ENCODE data around the gene NAT16. TPM values are rescaled to one million over a fixed set of nuclear protein-coding genes. Genes with fewer than 3 reads are reported as not detected.

The NAT16 gene
- total RNA-seq, 4 donors from 2014 or later: not detected

DNA sequence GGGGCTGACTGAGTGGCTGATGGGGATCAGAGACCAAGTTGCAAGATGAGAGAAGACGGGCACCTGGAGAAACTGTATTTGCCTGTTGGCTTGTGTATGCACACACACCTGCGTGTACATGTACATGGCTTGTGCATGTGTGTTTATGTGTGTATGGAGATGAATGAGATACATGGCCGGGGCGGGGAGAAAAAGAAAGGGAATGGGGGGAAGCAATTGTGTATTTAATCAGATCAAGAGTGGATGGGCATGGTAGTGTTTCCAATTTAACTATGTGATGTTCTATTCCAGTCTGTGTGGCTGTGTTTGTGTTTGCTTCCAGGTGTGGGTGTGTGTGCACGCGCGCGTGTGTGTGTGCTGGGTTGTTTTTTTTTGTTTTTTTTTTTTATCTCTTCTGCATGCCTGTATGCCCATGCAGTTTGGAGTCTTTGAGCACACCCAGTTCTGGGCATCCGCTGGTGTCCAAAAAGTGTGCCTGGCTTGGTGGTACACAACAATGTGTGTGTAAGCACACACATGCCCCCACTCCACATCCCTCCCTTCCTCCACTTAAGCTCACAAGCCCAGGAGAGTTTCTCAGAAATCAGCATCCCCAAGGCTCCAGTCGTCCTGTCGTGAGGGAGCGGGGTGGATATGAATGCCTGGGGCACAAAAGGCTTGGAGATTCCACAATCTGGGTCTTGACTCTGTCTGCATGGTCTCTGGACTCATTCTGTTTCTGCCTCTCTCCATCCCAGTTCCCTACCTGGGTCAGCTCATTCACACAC is 12.3 kb downstream of the NAT16 start:
- Histone ChIP-seq H3K4me3 (no peak overlapping the region), H3K36me3 (no peaks in the 10 kb centered on the region), H3K27ac (no peak overlapping the region), H3K4me1 (peaks cover 0 to 63% (median 37%) of the 10 kb centered on the region in 3 donors), H3K9me3 (no peaks in the 10 kb centered on the region), H3K27me3 (peaks cover 100% of the 10 kb centered on the region)
- no peak for ATAC-seq
- TF ChIP-seq, protein P1, sequence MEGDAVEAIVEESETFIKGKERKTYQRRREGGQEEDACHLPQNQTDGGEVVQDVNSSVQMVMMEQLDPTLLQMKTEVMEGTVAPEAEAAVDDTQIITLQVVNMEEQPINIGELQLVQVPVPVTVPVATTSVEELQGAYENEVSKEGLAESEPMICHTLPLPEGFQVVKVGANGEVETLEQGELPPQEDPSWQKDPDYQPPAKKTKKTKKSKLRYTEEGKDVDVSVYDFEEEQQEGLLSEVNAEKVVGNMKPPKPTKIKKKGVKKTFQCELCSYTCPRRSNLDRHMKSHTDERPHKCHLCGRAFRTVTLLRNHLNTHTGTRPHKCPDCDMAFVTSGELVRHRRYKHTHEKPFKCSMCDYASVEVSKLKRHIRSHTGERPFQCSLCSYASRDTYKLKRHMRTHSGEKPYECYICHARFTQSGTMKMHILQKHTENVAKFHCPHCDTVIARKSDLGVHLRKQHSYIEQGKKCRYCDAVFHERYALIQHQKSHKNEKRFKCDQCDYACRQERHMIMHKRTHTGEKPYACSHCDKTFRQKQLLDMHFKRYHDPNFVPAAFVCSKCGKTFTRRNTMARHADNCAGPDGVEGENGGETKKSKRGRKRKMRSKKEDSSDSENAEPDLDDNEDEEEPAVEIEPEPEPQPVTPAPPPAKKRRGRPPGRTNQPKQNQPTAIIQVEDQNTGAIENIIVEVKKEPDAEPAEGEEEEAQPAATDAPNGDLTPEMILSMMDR (IDR thresholded peaks at IDR 0.05): no peak
- TF ChIP-seq POLR2AphosphoS5 (IDR thresholded peaks at IDR 0.05) (no peak), POLR2A (IDR thresholded peaks at IDR 0.05) (no peak), EP300 (IDR thresholded peaks at IDR 0.05) (no peak)
- WGBS, 2 donors (ENCODE audit: low coverage in 1 of 2): 0 to 2% methylated on average over 8 to 12 of the region's 12 CpGs

DNA sequence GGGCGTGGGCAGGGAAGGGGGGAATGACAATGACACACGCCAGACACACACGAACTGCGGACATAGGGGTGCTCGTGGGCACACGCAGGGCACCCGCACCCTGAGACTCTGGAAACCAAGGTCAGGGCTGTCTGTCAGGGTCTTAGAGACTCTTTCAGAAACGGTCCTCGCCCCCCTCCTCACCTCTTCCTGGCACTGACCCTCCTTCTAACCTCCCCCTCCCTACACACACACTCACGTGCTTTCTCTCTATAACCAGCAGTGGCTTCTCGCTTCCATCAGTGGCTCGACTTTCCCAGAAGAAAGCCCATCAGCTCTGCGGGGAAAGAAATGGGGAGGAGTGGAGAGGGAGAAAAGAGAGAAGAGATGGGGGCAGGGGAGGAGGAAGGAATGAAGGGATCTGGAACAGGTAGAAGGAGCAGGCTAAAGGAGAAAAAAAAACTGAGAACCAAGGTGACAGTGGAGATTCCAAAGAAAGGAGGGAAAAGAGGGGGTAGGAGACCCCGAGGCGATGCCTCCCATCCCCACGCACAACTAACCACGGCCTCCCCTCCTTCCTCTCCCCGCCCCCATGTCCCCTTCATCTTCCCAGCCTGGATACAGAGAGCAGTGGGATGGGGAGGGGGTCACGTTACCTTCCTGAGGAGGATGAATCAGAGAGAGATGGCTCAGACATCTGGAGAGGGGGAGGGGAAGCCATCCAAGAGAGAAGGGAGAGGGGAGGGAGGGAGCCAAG is 13.0 kb downstream of the NAT16 start:
- no peaks in the 10 kb centered on the region for H3K9me3 ChIP-seq
- WGBS, 2 donors (ENCODE audit: low coverage in 1 of 2): 0 to 2% methylated on average over 7 of the region's 19 CpGs
- no peak for TF ChIP-seq POLR2A (IDR thresholded peaks at IDR 0.05)
- no peak for TF ChIP-seq EP300 (IDR thresholded peaks at IDR 0.05)
- TF ChIP-seq, protein P1 (IDR thresholded peaks at IDR 0.05): no peak
- TF ChIP-seq POLR2AphosphoS5 (IDR thresholded peaks at IDR 0.05): no peak
- ATAC-seq: no peak
- no peak overlapping the region for H3K4me3 ChIP-seq
- H3K27me3 ChIP-seq: peaks cover 100% of the 10 kb centered on the region
- no peak overlapping the region for H3K27ac ChIP-seq
- peaks cover 0 to 62% (median 34%) of the 10 kb centered on the region in 3 donors for H3K4me1 ChIP-seq
- H3K36me3 ChIP-seq: no peaks in the 10 kb centered on the region

DNA sequence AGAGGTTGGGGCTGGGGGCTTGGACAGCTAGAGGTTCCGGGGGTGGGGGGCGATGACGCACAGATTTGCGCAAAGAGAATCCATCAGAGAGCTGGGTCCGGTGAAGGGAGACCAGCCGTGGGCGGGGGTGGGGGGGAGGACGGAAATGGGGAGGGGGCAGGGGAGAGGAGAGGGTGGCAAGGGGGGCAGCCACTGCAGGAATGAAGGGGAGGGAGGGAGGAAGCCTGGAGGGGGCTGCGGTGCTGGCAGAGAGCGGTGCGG is 13.5 kb downstream of the NAT16 start:
- H3K4me1 ChIP-seq: peaks cover 0 to 57% (median 30%) of the 10 kb centered on the region in 3 donors
- no peaks in the 10 kb centered on the region for H3K9me3 ChIP-seq
- H3K27ac ChIP-seq: no peak overlapping the region
- peaks cover 100% of the 10 kb centered on the region for H3K27me3 ChIP-seq
- TF ChIP-seq, protein P1 (IDR thresholded peaks at IDR 0.05): no peak
- TF ChIP-seq POLR2A (IDR thresholded peaks at IDR 0.05) (no peak), EP300 (IDR thresholded peaks at IDR 0.05) (no peak), POLR2AphosphoS5 (IDR thresholded peaks at IDR 0.05) (no peak)
- H3K4me3 ChIP-seq: no peak overlapping the region
- peaks cover 0 to 1% of the 10 kb centered on the region in 2 donors for H3K36me3 ChIP-seq
- ATAC-seq: no peak
- 0% methylated on average over 2 of the region's 11 CpGs; no CpG with 5 or more reads in 1 of the 2 donors for WGBS, 2 donors (ENCODE audit: low coverage in 1 of 2)

DNA sequence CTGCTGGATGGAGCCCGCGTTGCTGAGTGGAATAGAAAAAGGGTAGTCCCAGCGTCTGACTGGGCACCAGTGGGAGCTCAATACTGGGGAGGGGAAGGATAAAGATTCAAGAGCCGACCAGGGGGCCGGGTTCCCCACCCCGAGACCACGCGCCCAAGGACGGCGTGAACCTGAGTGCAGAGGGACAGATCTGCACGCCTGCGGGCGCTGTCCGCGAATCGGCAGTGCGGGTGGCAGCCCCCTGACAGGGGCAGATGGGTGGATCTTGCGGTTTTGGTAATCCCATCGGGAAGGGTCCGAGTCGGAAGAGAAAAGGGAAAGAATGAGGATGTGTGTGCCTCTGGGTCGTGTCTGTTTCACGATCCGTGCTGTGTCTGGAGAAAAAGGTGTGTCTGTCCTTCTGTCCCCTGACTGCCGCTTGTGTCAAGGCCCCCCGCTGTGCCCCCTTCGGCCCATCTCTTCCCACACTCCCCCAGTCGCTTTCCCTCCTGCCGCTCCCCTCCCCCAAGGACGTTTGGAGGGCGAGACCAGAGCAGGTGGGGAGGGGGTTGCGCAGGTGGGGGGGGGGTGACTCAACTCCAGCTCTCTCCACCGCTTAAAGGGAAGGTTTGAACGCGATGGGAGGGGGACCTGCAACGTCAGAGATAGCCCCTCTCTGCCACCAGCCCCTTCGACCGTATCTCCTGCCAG is 14.0 kb downstream of the NAT16 start:
- H3K27me3 ChIP-seq: peaks cover 100% of the 10 kb centered on the region
- 1% methylated on average over 19 to 24 of the region's 38 CpGs for WGBS, 2 donors (ENCODE audit: low coverage in 1 of 2)
- H3K9me3 ChIP-seq: no peaks in the 10 kb centered on the region
- peaks cover 0 to 6% of the 10 kb centered on the region in 2 donors for H3K36me3 ChIP-seq
- no peak overlapping the region for H3K27ac ChIP-seq
- peaks cover 0 to 52% (median 30%) of the 10 kb centered on the region in 3 donors for H3K4me1 ChIP-seq
- no peak for ATAC-seq
- H3K4me3 ChIP-seq: peak overlapping the region in 1 of 2 donors; percentile 6
- TF ChIP-seq POLR2A (IDR thresholded peaks at IDR 0.05) (no peak), EP300 (IDR thresholded peaks at IDR 0.05) (no peak), POLR2AphosphoS5 (IDR thresholded peaks at IDR 0.05) (no peak)
- TF ChIP-seq, protein P1 (IDR thresholded peaks at IDR 0.05): no peak

All from gastroesophageal sphincter (tissue), 4 donors.